HK-2 (cell line): ENCODE measurements around the gene GSG1L.

ENCODE experiments used
- DNase-seq: peaks from one replicate; pipeline ENCODE4 v3.0.0-alpha.2; 2018; ENCODE audit not compliant: unreplicated experiment

GSG1L gene

DNA sequence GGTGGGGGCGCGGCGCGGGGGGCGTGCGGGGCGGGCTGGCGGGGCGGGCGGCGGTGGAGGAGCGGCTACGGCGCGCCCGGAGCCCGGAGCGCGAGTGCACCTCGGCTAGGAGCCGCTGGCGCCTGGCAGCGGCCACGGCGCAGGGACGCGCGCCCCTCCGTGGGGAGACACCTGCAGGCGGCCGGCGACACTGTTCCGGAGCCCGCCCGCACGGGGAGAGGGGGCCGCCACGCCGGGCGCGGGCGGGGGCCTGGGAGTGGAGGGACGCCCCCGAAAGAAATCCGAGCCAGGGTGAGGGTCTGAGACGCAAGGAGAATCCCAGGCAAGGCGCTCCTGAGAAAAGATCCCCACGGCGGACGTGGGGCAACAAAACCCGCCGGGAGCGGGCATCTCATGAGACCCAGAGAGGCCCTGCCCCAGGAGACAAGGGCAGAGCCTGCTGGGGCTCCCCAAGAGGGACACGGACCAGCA is at the start of gene GSG1L:
GSG1L (minus strand) TSS at position 124 of the 471 bp plus-strand sequence. CDS start 290 bp downstream, outside the sequence.
- no peak for DNase-seq

DNA sequence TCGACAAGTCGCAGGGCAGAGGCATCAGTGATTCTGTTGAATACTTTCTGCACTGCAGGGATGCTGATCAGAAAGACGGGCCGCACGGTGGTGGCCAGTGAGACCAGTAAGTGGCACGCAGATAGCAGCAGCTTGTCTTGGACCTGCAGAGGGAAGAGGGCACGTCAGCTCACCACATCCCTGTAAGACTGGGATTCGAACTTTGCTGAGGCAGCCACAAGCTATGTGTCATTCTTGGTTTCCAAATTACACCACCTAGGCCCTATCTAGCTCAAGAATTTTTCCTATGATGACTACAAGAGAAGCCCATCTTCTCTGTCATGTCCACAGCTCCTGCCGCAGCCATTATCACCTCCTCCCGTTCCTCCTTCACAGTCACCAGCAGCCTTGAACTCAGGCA is 49.4 kb upstream of the GSG1L start:
- DNase-seq = no peak

DNA sequence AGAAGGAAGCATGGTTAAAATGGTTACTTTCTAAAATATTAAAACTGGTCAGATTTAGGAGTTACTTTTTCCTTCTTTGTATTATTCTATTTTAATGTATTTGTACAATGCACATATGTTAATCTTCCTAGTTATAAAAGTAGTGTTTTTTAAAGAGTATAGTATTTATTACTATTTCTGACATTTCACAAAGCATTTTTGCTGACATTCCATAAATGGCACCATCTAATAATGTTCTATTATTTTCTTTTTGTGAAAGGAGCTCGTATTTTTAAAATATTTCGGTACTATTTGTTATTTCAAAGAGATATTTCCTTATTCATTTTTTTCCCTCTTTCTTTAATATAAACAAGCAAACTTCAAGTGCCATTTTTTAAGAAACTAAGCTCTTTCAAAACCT is 47.5 kb upstream of the GSG1L start:
- DNase-seq = no peak

DNA sequence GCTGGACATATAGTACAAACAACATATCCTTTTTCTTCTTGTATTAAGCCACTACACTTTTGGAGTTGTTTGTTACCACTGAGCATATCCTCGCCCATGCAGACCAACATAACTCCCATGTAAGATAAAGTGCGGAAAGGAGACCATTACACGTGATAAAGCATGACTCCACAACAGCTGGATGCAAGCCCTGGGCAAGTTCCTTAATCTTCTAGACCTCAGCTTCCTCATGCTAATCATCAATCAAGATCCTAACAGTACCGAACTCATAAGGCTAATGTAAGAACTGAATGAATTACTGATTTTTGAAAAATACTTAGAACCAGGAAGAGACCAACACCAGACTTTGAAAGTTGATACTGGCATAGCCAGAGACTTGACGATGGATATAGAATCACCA is 47.0 kb upstream of the GSG1L start:
- DNase-seq = no peak

DNA sequence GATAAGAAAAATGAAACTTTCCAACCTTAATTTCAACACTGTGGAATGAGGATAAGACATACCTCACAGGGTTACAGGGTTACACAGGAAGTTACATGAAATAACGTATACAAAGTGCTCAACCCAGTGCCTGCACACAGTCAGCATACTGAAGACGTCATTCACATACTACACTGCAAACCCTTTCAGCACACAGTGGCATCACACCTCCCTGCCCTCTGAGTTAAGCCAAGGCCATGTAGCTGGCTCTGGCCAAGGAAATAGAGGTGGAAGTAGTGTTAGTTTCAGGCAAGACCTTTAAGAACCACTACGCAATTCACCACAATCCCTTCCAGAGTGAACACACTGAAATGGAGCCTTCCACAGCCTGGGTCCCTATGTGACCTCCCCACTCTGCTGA is 46.6 kb upstream of the GSG1L start:
- DNase-seq = no peak

DNA sequence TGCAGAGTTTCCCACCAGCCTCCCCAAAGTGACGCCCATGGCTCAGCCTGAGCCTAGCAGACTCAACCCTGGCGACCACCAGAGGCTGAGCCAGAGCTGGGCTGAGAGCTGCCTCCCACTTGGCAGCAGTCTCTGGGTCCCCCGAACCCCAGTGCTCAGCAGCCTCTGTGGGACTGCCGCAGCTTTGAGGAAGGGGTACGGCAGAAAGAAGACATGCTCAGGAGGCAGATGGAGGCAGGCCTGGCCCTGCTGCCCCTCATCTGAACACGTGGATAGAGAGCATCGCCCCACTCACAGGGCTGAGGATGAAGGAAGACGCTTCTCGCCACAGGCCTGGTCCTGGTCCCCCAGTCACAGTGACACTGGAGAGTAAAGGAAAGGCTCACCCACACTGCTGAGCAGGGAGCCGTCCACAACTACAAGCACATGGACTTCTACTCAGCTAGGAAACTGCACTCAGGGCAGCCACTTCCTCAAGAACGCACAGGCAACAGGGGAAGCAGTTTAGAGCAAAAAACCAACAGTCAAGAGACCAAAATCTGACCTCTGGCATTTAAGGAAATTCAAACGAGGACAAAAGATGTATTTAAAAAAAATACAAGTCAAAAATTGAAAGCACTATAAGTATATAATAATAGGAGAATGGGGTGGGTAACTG is 45.2 kb upstream of the GSG1L start:
- no peak for DNase-seq

DNA sequence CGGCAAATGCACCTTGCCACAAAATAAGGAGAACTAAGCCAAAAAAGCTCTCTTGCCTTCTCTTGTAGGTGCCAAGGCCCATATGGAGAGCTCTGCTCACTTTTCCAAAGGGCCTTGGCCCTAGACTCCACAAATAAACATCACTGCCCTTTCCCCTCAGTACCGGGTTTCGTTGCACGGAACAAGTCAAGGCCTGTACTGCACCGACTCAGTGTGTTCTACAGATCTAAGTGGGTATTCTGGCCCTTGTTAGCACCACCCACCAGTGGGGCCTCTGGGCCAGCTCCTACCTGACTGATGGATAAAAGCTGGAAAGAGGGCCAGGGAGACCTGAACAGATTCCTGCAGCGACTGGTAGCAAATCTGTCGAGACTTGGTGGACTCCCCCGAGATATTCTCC is 43.7 kb upstream of the GSG1L start:
- no peak for DNase-seq

DNA sequence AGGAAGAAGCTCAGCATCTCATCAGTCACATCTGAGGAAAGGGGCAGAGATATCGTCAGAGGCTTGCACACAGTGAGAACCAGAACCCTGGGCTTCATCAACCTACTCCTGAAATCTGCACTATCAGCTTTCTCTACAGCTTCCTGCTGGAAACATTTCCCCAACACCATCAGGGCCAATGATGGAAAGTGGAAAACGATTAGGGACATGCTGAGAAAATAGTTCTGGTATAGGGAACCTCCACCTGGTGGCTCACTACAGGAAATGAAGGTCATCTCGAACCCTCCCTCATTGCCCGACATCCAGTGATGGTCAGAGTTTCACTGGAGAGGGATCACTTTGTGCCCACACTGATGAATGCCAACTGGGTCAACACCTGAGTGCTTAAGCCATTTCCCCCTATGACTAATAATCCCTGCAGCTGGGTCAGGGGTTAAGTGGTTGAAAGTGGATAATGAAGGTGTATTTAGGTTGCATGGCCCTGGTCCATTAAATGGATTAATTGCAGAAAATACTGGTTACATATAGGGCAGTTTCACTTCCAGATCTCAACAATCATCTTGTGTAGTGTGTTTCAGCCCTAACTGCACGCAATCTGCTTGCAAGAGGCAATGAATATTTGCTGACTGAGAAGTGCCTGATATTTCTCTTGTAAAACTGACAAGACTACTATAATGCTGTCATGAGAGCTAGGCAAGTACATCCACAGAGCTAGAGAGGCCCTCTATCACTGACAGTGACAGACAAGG is 43.1 kb upstream of the GSG1L start:
- DNase-seq = no peak

DNA sequence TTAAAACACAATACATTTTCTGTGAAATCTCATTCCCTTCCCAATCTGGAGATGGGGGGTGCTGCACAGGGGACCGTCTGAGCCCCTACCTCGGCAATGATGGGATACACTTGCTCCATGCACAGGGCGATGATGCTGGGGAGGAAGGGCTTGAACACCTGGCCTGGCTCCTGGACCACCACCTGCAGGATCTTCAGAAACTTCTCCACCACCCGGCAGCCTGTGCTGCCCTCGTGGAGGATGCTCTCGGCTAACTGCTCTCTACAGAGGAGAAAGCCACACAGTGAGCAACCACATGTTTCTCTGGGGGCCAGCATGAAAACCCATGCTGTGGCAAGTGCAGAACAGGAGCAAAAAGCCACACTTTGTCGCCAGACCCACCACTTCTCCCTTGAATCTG is 42.4 kb upstream of the GSG1L start:
- DNase-seq = no peak

DNA sequence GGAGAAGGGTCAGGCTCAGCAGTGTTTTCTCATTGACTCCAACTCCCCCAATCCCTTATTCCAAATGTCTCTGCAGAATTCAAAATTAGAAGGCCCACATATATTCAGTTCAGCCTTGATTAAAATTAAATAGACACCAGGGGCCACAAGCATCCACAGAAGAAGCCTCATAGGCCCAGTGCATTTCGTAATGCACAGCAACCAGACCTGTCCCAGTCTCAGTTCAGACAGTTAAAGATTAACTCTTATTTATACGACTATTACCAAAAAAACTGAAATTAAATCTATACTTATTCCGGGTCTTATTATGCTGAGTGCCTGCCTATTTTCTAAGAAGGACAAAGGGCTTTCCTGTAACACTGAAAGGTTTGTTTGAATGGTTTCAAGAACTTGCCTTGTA is 41.8 kb upstream of the GSG1L start:
- no peak for DNase-seq

DNA sequence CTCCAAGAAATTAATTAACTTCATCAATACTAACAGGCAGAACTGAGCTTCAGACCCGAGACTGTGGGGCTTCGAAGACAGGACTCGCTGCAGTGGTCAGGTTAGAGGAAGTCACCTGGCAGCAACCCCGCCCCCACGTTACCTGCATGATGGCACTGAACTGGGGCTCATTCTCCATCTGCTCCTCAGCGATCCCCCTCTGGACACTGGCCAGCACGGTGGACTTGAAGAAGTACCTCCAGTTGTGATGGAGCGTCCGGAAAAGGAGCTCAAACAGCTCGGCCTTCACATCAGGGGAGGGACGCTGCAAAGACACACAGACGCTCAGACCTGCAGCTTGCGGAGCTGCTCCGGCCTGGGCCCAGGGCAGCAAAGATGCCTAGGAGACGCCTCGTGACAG is 40.9 kb upstream of the GSG1L start:
- DNase-seq = no peak

DNA sequence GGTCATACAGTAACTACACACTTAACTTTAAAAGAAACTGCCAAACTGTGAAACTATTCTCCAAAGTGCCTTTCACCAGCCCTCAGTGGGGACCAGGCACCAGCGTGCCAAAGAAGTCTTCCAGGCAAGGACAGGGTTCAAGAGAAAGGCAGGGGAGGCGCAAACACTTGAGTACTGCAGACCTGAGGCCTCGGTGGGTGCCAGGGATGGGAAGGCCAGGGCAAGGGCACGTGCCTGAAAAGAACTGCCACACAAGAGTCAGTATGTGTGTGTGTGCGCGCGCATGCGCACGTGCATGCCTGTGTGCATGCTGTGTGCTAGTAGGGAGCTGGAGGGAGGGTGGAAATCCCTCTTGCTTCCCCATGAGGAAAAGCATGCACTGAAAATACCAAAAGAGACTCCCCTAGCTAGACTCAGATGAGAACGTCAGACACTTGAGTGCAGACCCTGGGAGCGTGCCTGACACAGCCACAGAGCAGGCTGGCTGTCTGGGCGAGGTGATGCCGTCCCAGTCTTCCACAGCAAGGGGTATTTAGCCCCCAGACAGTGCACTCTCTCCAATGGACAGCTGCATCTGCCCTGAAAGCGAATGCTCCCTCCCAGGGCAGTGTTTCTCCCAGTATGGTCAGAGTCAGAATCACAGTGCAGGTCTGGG is 40.1 kb upstream of the GSG1L start:
- DNase-seq = no peak

DNA sequence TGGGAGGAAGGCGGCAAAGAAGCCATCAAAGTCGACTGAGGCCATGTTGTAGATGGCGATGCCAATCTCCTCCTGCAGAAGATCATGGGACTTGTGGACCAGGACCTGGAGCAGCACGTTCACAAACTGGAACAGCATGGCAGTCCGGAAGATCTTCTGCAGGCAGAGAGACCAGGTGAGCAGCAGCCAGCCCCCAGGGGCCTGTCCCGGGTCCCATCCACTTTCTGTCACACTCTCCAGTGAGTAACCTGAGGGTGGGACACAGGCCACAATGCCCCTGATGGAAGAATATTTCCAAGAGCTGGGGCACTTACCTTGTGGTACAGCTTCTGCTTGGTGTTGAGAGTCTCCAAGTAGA is 38.0 kb upstream of the GSG1L start:
- DNase-seq = no peak

DNA sequence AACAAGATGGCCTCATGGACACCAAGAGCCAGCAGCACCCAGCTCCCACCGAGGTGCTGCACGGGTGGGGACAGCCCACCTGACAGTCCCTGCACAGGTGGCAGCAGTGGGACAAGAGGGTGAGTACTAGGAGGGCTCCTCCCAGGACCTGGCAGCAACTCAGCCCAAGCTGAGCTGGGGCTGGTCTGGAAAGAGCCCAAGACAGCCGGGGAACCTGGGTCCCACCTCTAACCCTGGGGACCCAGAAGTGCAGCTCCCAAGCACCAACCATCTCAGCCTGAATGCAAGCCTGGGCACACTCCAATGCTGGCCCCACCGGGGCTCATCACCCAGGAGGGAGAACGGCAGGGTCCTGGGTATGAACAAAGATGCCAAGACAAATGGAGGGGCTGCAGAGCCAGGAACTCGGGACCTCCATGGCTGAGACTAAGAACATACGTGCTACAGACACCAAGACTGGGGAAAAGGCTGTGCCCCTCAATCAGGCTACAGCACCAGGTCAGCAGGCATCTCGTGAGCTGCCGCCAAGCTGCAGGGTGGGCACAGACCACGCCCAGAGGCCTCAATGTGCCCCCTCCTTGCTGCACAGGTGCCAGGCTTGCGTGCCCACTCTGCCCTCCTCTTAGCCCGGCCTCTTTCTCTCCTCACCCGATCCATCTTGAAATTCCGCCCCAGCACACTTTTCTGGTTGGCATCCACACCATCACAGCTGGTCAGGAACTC is 37.5 kb upstream of the GSG1L start:
- DNase-seq = no peak

DNA sequence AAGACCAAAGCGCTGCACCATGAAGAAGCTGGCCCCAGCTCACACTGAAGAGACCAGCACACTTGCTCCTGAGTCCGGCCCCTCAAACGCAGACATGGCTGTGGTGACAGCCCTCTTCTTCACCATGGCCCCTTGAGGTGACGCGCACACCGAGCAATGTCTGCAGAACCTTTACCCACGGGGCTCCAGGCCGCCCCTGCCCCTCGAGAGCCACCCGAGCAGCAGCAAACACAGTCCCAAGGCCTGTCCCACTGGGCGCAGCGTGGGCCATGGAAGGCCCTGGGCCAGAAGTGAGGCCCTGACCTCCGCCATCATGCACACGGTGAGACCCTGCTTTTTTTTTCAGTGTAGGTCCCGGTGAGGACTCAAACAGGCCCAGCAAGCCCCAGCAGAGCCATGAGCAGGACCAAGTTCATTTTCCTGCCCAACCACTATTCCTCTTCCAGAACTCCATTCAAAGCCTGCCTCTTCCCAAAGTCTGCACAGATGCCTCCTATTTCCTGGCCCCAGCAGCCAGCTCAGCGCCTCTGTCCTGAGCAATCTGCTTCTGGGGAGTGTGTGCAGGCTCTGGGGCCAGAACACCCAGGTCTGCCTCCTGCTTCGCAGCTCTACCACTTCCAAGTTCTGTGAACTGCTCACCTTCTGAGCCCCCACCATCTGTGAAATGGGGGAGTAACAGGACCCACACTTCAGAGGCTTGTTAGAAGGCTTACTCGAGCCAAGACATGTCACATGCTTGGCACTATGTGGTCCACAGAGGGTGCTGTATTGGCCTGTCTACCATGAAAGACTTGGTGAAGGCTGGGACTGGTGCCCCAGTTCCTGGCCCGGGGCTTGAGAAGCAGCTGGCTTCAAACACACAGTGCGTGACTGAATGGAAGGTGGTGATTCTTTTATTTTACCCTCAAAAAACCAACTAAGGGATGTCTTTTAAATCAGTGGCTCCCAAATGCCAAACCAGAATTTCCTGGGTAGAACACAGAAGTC is 35.7 kb upstream of the GSG1L start:
- no peak for DNase-seq

DNA sequence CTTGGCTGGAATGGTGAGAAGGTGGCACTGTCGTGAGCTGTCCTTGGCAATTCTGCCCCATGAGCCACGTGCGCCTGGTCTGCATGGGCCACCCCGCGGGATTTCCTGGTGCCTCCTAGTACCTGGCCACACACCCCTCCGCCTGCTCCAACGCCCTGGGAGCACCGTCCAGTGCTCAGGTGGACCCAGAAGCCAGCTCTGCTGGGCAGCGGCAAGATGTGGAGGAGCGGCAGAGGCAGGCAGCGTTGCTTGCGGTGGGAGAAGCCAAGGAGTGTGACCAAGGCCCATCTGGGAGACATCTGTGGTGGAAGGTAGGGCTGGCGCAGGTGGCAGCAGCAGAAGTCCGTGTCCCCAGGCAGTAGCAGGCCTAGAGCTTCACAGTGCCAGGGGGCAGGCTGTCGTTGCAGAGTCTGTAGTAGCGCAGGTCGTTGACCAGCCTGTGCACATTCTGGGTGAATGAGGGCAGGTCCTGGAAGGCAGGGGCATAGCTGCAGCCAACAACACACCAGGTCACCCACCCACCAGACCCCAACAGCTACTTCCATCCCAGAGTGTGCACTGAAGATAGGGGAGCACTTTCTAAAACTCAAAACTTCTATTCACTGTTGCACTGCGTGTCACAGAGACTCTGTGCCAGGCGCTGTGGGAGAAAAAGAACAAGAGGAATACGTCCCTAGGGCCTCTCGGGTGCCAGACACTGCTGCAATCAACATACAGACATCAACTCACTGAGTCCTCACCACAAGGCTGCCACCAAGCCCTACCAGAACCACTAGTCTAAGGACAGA is 34.9 kb upstream of the GSG1L start:
- no peak for DNase-seq

DNA sequence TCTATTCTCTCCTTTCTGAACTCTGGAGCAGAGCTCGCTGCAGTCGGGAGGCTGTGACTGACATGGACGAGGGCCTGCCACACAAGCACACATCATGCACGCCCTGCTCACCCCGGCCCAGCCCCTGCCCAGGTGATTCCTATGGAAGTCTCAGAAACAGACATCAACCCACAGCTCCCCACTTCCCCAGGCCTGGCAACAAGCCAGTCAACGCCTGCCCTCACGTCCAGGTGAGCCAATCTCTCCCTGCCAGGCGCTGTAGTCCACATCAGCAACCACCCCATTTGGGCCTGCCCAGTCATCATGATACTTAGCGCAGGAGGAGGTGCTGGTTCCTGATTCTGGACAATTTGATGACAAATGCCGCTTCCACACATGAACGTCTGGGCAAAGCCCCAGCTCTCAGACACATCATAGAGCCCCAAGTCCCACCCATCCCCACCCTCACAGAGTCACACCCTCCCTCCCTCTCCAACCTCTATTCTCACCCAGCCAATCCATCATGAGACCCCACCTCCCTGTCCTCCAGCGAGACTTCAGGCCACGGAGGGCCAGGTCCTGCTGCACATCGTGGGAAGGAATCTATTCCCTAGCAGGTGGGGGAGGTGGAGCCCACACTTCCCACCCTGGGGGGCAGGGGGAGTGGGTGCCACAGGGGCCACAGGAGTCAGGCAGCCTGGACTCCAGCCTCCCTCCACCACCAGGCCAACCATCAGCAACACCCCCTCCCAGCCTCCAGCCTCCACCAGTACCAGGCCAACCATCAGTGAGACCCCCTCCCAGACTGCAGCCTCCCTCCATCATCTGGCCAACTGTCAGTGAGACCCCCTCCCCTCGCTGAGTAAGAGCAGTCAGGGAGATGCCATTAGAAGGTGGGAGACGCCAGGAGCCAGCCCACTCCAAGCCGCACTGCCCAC is 33.7 kb upstream of the GSG1L start:
- no peak for DNase-seq

DNA sequence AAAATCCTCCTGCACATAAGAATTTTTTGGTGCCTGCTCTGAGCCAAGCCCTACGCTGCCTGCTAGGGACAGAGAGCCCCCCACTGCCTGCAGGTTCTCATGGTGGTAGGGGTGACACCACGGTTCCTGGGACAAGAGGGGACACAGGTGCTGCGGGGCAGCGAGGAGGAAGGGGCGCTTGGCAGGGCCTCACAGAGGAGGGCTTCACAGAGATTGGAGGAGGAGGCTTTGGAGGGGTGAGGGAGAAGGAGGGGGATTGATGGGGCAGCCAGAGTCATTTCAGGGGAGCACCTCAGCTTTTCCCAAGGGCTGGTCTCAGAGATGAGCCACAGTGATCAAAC is 29.8 kb upstream of the GSG1L start:
- DNase-seq = no peak

DNA sequence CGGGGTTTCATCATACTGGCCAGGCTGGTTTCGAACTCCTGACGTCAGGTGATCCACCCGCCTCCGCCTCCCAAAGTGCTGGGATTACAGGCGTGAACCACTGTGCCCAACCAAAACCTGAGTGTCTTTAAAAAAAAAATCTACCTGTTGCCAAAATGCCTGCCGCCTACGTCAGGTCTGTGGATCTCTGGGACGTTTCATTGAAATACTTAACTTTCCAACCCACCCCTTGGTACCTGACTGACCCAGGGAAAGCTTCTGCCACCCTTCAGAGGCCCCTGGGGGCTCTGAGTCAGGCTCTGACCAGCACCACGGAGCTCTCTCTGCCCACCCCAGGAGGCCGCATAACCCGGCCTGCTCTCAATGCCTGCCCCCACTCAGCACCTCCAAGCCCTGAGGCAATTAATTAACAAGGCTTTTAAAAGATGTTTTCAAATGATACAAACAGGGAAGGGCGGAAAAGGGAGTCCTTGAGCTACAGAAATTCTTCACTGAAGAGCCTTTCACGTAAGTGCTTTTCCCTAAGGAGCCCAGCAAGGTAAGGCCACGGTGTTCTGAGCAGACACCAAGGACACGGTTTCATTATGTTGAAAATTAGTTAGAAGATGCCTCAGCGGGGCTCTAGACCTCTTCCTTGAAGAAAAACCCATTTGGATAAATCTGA is 29.3 kb upstream of the GSG1L start:
- DNase-seq = no peak
